IMR-90 (cell line): ENCODE measurements around the gene SGK1. TPM values are rescaled to one million over a fixed set of nuclear protein-coding genes. Genes with fewer than 3 reads are reported as not detected.

ENCODE experiments used
- ATAC-seq: fragments of 200-7000 bp; cut with Tn5 transposase; 2 replicates; pipeline ENCODE4 v1.9.1; 2020; ENCODE audit warnings: low read depth, mild to moderate bottlenecking, moderate library complexity
- BruUV-seq: library from RNA; stranded (reverse); fragments of 400-500 nt; replicated peaks from 2 replicates; lab custom pipeline; 2021; lab: Mats Ljungman, UMichigan
- CTCF ChIA-PET: fragments of 300-600 bp; formaldehyde crosslinking; extraction: SDS; loops from one replicate; lab custom pipeline; 2021; ENCODE audit warnings: antibody characterized with exemption; lab: Yijun Ruan, JAX
- POLR2A ChIA-PET: fragments of 300-600 bp; sonication (Branson Sonifier 250); formaldehyde crosslinking; loops from one replicate; lab custom pipeline; 2022; ENCODE audit warnings: antibody characterized with exemption; ENCODE audit not compliant: unreplicated experiment; lab: Charles Lee
- DNase-seq: peaks from one replicate; pipeline ENCODE4 v3.0.0; 2013
- H2AFZ ChIP-seq: replicated peaks from 2 replicates; pipeline ENCODE3; 2013; ENCODE audit warnings: low read length, mild to moderate bottlenecking; ENCODE audit not compliant: poor library complexity
- H2AK5ac ChIP-seq: 2 replicates; pipeline ENCODE4 v1.6.1; 2013; ENCODE audit warnings: low read depth, low read length, inconsistent platforms
- H2AK9ac ChIP-seq: replicated peaks from 2 replicates; pipeline ENCODE3; 2013; ENCODE audit warnings: mild to moderate bottlenecking, low read depth, low read length, moderate library complexity; ENCODE audit not compliant: poor library complexity
- H2BK120ac ChIP-seq: 2 replicates; pipeline ENCODE4 v1.6.1; 2013; ENCODE audit warnings: low read depth, low read length, inconsistent platforms
- H2BK15ac ChIP-seq: 3 replicates; pipeline ENCODE4 v1.6.1; 2013; ENCODE audit warnings: low read depth, low read length, inconsistent platforms
- H2BK20ac ChIP-seq: 2 replicates; pipeline ENCODE4 v1.6.1; 2013; ENCODE audit warnings: low read depth, mild to moderate bottlenecking, inconsistent platforms, low read length, moderate library complexity
- H2BK5ac ChIP-seq: 2 replicates; pipeline ENCODE4 v1.6.1; 2013; ENCODE audit warnings: mild to moderate bottlenecking, low read depth, low read length, inconsistent platforms; ENCODE audit not compliant: poor library complexity, severe bottlenecking
- H3K14ac ChIP-seq: replicated peaks from 2 replicates; pipeline ENCODE4 v1.6.1; 2013; ENCODE audit warnings: low read depth, low read length, inconsistent platforms
- H3K18ac ChIP-seq: 2 replicates; pipeline ENCODE4 v1.6.1; 2013; ENCODE audit warnings: low read depth, low read length, control low read depth
- H3K23ac ChIP-seq: 2 replicates; pipeline ENCODE4 v1.6.1; 2013; ENCODE audit warnings: low read depth, low read length, inconsistent platforms
- H3K27ac ChIP-seq: 2 replicates; pipeline ENCODE4 v1.5.1; 2013; ENCODE audit warnings: mild to moderate bottlenecking, control low read depth, low read length; ENCODE audit not compliant: insufficient read depth
- H3K27me3 ChIP-seq: 2 replicates; pipeline ENCODE4 v1.6.1; 2013; ENCODE audit warnings: low read length; ENCODE audit not compliant: control insufficient read depth, insufficient read depth
- H3K36me3 ChIP-seq: 2 replicates; pipeline ENCODE4 v1.6.1; 2013; ENCODE audit warnings: low read length, mixed read lengths; ENCODE audit not compliant: control insufficient read depth, insufficient read depth
- H3K4ac ChIP-seq: 2 replicates; pipeline ENCODE4 v1.6.1; 2013; ENCODE audit warnings: low read depth, low read length, inconsistent platforms
- H3K4me1 ChIP-seq: 2 replicates; pipeline ENCODE4 v1.6.1; 2013; ENCODE audit warnings: low read length, mixed read lengths; ENCODE audit not compliant: control insufficient read depth, insufficient read depth
- H3K4me2 ChIP-seq: 2 replicates; pipeline ENCODE4 v1.6.1; 2013; ENCODE audit warnings: low read depth, mild to moderate bottlenecking, control low read depth, low read length, moderate library complexity
- H3K4me3 ChIP-seq: 2 replicates; pipeline ENCODE4 v1.5.1; 2013; ENCODE audit warnings: low read depth, mild to moderate bottlenecking, control low read depth, low read length, moderate library complexity; ENCODE audit not compliant: insufficient read depth
- H3K56ac ChIP-seq: 2 replicates; pipeline ENCODE4 v1.6.1; 2013; ENCODE audit warnings: low read length, inconsistent platforms; ENCODE audit not compliant: insufficient read depth; ENCODE audit errors: extremely low read depth
- H3K79me1 ChIP-seq, 2 experiments: 2 replicates each; pipeline ENCODE4 v1.6.1; 2013; ENCODE audit warnings: low read length in 2 of 2, inconsistent platforms in 1 of 2, low read depth in 1 of 2
- H3K9ac ChIP-seq: 2 replicates; pipeline ENCODE4 v1.6.1; 2013; ENCODE audit warnings: low read depth, low read length, control low read depth
- H3K9me1 ChIP-seq: 2 replicates; pipeline ENCODE4 v1.6.1; 2013; ENCODE audit warnings: low read length, inconsistent platforms; ENCODE audit not compliant: insufficient read depth
- H3K9me3 ChIP-seq: 2 replicates; pipeline ENCODE4 v1.6.1; 2013; ENCODE audit warnings: low read length; ENCODE audit not compliant: control insufficient read depth, insufficient read depth
- H4K20me1 ChIP-seq: 2 replicates; pipeline ENCODE4 v1.6.1; 2013; ENCODE audit warnings: low read length, inconsistent platforms; ENCODE audit not compliant: insufficient read depth
- H4K5ac ChIP-seq: 2 replicates; pipeline ENCODE4 v1.6.1; 2013; ENCODE audit warnings: mild to moderate bottlenecking, low read depth, low read length, control low read depth
- H4K8ac ChIP-seq, 2 experiments: 2 replicates each; pipeline ENCODE4 v1.6.1; 2013; ENCODE audit warnings: low read depth in 2 of 2, low read length in 2 of 2, control low read depth in 1 of 2, inconsistent platforms in 1 of 2
- H4K91ac ChIP-seq: 2 replicates; pipeline ENCODE4 v1.6.1; 2013; ENCODE audit warnings: low read depth, low read length, inconsistent platforms; ENCODE audit not compliant: insufficient read depth
- CHD1 ChIP-seq: IDR thresholded peaks from 2 replicates; pipeline ENCODE4 v1.6.1; 2012; ENCODE audit warnings: low read depth, low read length, improper control_type of control experiment
- CTCF ChIP-seq: conservative IDR thresholded peaks from 2 replicates; pipeline ENCODE4 v1.5.1; 2012; ENCODE audit warnings: mild to moderate bottlenecking, low read depth, low read length, improper control_type of control experiment
- MXI1 ChIP-seq: IDR thresholded peaks from 2 replicates; pipeline ENCODE4 v1.6.1; 2012; ENCODE audit warnings: low read depth, mild to moderate bottlenecking, low read length, moderate library complexity, borderline replicate concordance
- NFE2L2 ChIP-seq: fragments of 150-350 bp; IDR thresholded peaks from 2 replicates; pipeline ENCODE4 v1.6.1; 2016; ENCODE audit warnings: low read depth, mild to moderate bottlenecking, low read length
- WGBS, 2 experiments: methylation state at CpG; one replicate each; pipeline versions ENCODE4 v1.1.5 to v1.1.7; 2013; ENCODE audit warnings: missing lambda C conversion rate in 2 of 2; ENCODE audit not compliant: insufficient read length in 1 of 2; ENCODE audit errors: extremely low coverage in 2 of 2; 5-methylcytosine and 5-hydroxymethylcytosine counted together
- dilution Hi-C: fragments of 300-500 bp; cut with HindIII; formaldehyde crosslinking; loops from one replicate; pipeline ENCODE4 v1.14.3; 2018; ENCODE audit warnings: low sequenced_read_pairs; ENCODE audit not compliant: unreplicated experiment
- in situ Hi-C: fragments of 300-500 bp; cut with MboI; formaldehyde crosslinking; loops from 3 replicates; pipeline ENCODE4 v1.14.3; 2019; ENCODE audit warnings: low sequenced_read_pairs, inconsistent platforms, mixed read lengths
- intact Hi-C: fragments of 100-400 bp; cut with micrococcal nuclease; formaldehyde crosslinking; loops from 2 replicates; pipeline ENCODE4 v1.10.0; 2022
- polyA plus RNA-seq, 3 experiments: library from polyadenylated mRNA; depleted of rRNA; stranded (reverse); fragments of >200 nt; gene quantifications; 2 replicates each; pipeline ENCODE4 v1.2.3, GENCODE V29; 2012; ENCODE audit warnings: low replicate concordance in 1 of 3
- total RNA-seq: library from RNA; depleted of rRNA; stranded (reverse); fragments of >200 nt; gene quantifications from 2 replicates; pipeline ENCODE4 v1.2.3, GENCODE V29; 2012
- TF ChIP-seq, protein P1 (sequence below): fragments of 150-350 bp; IDR thresholded peaks from 2 replicates; pipeline ENCODE4 v1.6.1; 2016; ENCODE audit warnings: low read depth, mild to moderate bottlenecking, low read length, moderate library complexity, borderline replicate concordance

The SGK1 gene
- total and polyA plus RNA-seq, 2 of the 4 experiments (the other 2 are of a cell fraction): 121 to 255 TPM

DNA sequence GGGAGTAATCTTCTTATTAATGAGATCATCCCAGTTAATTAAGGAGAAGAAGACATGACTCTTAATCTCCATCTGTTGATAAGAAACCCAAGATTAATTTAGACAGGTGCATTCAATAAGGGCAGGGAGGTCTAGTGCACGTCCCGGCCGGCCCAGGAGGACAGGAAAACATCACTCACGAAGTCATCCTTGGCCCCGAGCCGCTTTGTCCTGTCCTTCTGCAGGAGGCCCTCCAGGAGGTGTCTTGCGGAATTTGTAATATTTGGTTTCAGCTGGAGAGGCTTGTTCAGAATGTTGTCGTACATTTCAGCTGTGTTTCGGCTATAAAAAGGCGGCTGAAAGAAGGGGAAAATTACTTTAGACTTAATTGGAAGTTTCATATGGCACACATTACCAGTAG is 147.1 kb downstream of the SGK1 start:
- peaks cover 63% of the 10 kb centered on the region for H4K20me1 ChIP-seq
- no peak overlapping the region for H3K56ac ChIP-seq
- H2BK20ac ChIP-seq: no peak overlapping the region
- CTCF ChIA-PET: interaction anchor here (1.5 kb wide), 1 partner anchor 651 kb away, joined by 6 read pairs; no protein-coding TSS in a partner anchor
- WGBS, 2 experiments: no CpG with 5 or more reads among the region's 10 CpGs
- no peak overlapping the region for H4K8ac ChIP-seq
- no peak overlapping the region for H3K14ac ChIP-seq
- no peak overlapping the region for H3K4ac ChIP-seq
- ATAC-seq (no peak), DNase-seq (peak; percentile 51)
- POLR2A ChIA-PET: interaction anchor here (0.6 kb wide), 2 partner anchors 305 to 502 kb away, joined by 3 read pairs; no protein-coding TSS in a partner anchor
- no peak overlapping the region for H2AK5ac ChIP-seq
- no peaks in the 10 kb centered on the region for H3K9me3 ChIP-seq
- H3K27ac ChIP-seq: peak overlapping the region; percentile 37; the same call in 1 of the 2 replicates
- peak overlapping the region; percentile 93; the same call in 1 of the 2 replicates for H3K9ac ChIP-seq
- no peak overlapping the region for H2BK120ac ChIP-seq
- no peak overlapping the region for H2AK9ac ChIP-seq
- H3K18ac ChIP-seq: no peak overlapping the region
- peaks cover 10% of the 10 kb centered on the region for H3K9me1 ChIP-seq
- dilution Hi-C loops (no loop called here), in situ Hi-C loops (loop anchor here (5.0 to 10.0 kb wide), 2 partner anchors 244 to 471 kb away; no protein-coding TSS in a partner anchor), intact Hi-C loops (no loop called here)
- H3K4me1 ChIP-seq: peaks cover 2% of the 10 kb centered on the region
- H2AFZ ChIP-seq: no peak overlapping the region
- peaks cover 6 to 40% of the 10 kb centered on the region in 2 experiments; a peak in 3 of 4 replicates for H3K79me1 ChIP-seq
- peak overlapping the region; percentile 99 for H3K4me2 ChIP-seq
- peaks cover 57% of the 10 kb centered on the region for H3K36me3 ChIP-seq
- no TSS peak for BruUV-seq
- H4K91ac ChIP-seq: no peak overlapping the region
- peak overlapping the region; percentile 5 for H2BK5ac ChIP-seq
- TF ChIP-seq MXI1 (no peak), CTCF (no peak), NFE2L2 (no peak), CHD1 (no peak)
- TF ChIP-seq, protein P1, sequence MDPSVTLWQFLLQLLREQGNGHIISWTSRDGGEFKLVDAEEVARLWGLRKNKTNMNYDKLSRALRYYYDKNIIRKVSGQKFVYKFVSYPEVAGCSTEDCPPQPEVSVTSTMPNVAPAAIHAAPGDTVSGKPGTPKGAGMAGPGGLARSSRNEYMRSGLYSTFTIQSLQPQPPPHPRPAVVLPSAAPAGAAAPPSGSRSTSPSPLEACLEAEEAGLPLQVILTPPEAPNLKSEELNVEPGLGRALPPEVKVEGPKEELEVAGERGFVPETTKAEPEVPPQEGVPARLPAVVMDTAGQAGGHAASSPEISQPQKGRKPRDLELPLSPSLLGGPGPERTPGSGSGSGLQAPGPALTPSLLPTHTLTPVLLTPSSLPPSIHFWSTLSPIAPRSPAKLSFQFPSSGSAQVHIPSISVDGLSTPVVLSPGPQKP: no peak
- H3K23ac ChIP-seq: 0 out of 2 replicates have a peak overlapping the region, but pooled peaks have one; percentile 37
- H3K4me3 ChIP-seq: peak overlapping the region; percentile 62
- no peak overlapping the region for H2BK15ac ChIP-seq
- no peak overlapping the region for H4K5ac ChIP-seq
- no peaks in the 10 kb centered on the region for H3K27me3 ChIP-seq
